PC-9 (cell line): ENCODE measurements around the gene MYOM1. TPM values are rescaled to one million over a fixed set of nuclear protein-coding genes. Genes with fewer than 3 reads are reported as not detected.

Experiments
- BruUV-seq: library from RNA; stranded (reverse); fragments of 400-500 nt; replicated peaks from 2 replicates; lab custom pipeline; 2021; lab: Mats Ljungman, UMichigan
- CTCF ChIA-PET: fragments of 300-600 bp; sonication (Branson Sonifier 250); formaldehyde crosslinking; loops from one replicate; lab custom pipeline; 2022; ENCODE audit warnings: antibody characterized with exemption; lab: Charles Lee
- POLR2A ChIA-PET: fragments of 300-600 bp; sonication (Branson Sonifier 250); formaldehyde crosslinking; loops from one replicate; lab custom pipeline; 2022; ENCODE audit warnings: antibody characterized with exemption; ENCODE audit not compliant: unreplicated experiment; lab: Charles Lee
- DNase-seq, 2 experiments: peaks; one replicate each; pipeline versions ENCODE4 v3.0.0 to v3.0.0-alpha.2; 2015 to 2022; ENCODE audit warnings: mixed read lengths in 1 of 2
- H2AFZ ChIP-seq: fragments of 200-600 bp; sonication (generic); 2 replicates; pipeline ENCODE4 v1.8.1; 2017; ENCODE audit warnings: antibody characterized with exemption
- H3F3A ChIP-seq: fragments of 200-600 bp; sonication (generic); 2 replicates; pipeline ENCODE4 v1.8.1; 2017; ENCODE audit warnings: antibody characterized with exemption, mild to moderate bottlenecking, low read depth; ENCODE audit not compliant: insufficient read depth
- H3K27ac ChIP-seq: fragments of 200-600 bp; sonication (generic); 2 replicates; pipeline ENCODE4 v1.6.1; 2016; ENCODE audit warnings: mixed run types
- H3K27me3 ChIP-seq: fragments of 200-600 bp; sonication (generic); 2 replicates; pipeline ENCODE4 v1.6.1; 2016; ENCODE audit warnings: low read depth, mixed run types; ENCODE audit not compliant: insufficient read depth
- H3K36me3 ChIP-seq: fragments of 200-600 bp; sonication (generic); 2 replicates; pipeline ENCODE4 v1.6.1; 2016; ENCODE audit warnings: low read depth, mixed run types
- H3K4me1 ChIP-seq: fragments of 200-600 bp; sonication (generic); replicated peaks from 2 replicates; pipeline ENCODE4 v1.6.1; 2016; ENCODE audit warnings: mixed run types; ENCODE audit not compliant: insufficient read depth
- H3K4me2 ChIP-seq: fragments of 200-600 bp; sonication (generic); 2 replicates; pipeline ENCODE4 v1.6.1; 2017; ENCODE audit warnings: mixed run types
- H3K4me3 ChIP-seq: fragments of 200-600 bp; sonication (generic); 2 replicates; pipeline ENCODE4 v1.6.1; 2016; ENCODE audit warnings: mixed run types
- H3K79me2 ChIP-seq: fragments of 200-600 bp; sonication (generic); 2 replicates; pipeline ENCODE4 v1.6.1; 2017; ENCODE audit warnings: low read depth, mixed run types
- H3K9me2 ChIP-seq: fragments of 200-600 bp; sonication (generic); 2 replicates; pipeline ENCODE4 v1.8.1; 2017; ENCODE audit warnings: mild to moderate bottlenecking; ENCODE audit not compliant: insufficient read depth
- H3K9me3 ChIP-seq: fragments of 200-600 bp; sonication (generic); 2 replicates; pipeline ENCODE4 v1.8.1; 2016; ENCODE audit warnings: low read depth; ENCODE audit not compliant: insufficient read depth
- H4K20me1 ChIP-seq: fragments of 200-600 bp; sonication (generic); 2 replicates; pipeline ENCODE4 v1.8.1; 2017; ENCODE audit not compliant: insufficient read depth
- CTCF ChIP-seq: fragments of 200-600 bp; sonication (generic); conservative IDR thresholded peaks from 2 replicates; pipeline ENCODE4 v1.6.1; 2017; ENCODE audit warnings: mixed run types, antibody characterized with exemption, mild to moderate bottlenecking, moderate library complexity
- EZH2 ChIP-seq: fragments of 200-600 bp; sonication (generic); IDR thresholded peaks from 2 replicates; pipeline ENCODE4 v1.8.0; 2017; ENCODE audit warnings: antibody characterized with exemption, low read depth
- intact Hi-C: fragments of 100-400 bp; cut with micrococcal nuclease; formaldehyde crosslinking; loops from one replicate; pipeline ENCODE4 v1.10.0; 2022; ENCODE audit not compliant: unreplicated experiment
- total RNA-seq: library from RNA; stranded (reverse); gene quantifications from 2 replicates; pipeline ENCODE4 v1.2.3, GENCODE V29; 2021

The MYOM1 gene
- total RNA-seq, 1 experiment from 2014 or later = 1.3 TPM

DNA sequence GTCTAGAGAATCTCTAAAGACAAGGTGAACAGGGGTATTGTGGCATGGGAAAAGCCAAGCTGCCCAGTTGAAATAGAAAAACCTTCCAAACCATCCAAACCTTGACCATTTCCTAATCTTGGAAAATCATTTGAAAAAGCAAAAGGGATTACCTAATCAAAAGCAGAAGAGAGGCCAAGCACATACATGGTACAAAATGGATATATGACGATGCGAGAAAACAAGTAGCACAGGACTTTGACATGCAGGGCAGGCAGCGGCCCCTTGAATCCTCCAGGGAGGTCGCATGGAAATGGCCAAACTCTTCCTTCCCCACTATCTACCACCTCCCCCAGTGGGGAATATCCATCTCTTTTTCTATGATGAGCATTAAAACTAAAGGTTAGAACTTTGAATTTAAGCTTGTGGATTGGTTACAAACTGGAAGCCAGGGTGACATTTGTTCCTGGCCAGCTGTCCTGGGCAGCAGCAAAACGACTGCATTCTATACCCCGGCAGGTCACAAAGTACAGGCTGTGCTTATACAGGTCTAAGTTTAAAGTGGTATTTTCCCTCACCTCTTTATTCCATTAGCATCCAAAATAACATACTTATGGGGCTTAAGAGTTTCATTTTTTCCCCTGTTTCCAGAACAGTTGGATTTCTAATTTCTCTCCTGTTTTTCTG is 24.7 kb downstream of the MYOM1 start:
- H3K79me2 ChIP-seq = no peaks in the 10 kb centered on the region
- TF ChIP-seq CTCF = no peak
- TF ChIP-seq EZH2 = no peak
- POLR2A ChIA-PET = interaction anchor here (0.5 to 0.6 kb wide), 2 partner anchors 419 to 608 kb away, joined by 3 to 4 read pairs; no protein-coding TSS in a partner anchor
- intact Hi-C loops = no loop called here
- BruUV-seq = no TSS peak
- no peaks in the 10 kb centered on the region for H3K36me3 ChIP-seq
- no peaks in the 10 kb centered on the region for H3K27me3 ChIP-seq
- no peak for DNase-seq
- H3K9me3 ChIP-seq = no peaks in the 10 kb centered on the region
- CTCF ChIA-PET = interaction anchor here (0.6 kb wide), 1 partner anchor 18 kb away, joined by 3 read pairs; no protein-coding TSS in a partner anchor
- no peaks in the 10 kb centered on the region for H3K4me1 ChIP-seq
- H3K4me2 ChIP-seq = no peak overlapping the region
- no peak overlapping the region for H3K4me3 ChIP-seq
- no peak overlapping the region for H3K27ac ChIP-seq
- no peaks in the 10 kb centered on the region for H3F3A ChIP-seq
- no peaks in the 10 kb centered on the region for H3K9me2 ChIP-seq
- H4K20me1 ChIP-seq = no peaks in the 10 kb centered on the region
- no peak overlapping the region for H2AFZ ChIP-seq

GRCh38 chr18:3193331-3193730 is 26.4 kb downstream of the MYOM1 start:
- no peaks in the 10 kb centered on the region for H3K27me3 ChIP-seq
- no peaks in the 10 kb centered on the region for H4K20me1 ChIP-seq
- ChIA-PET POLR2A (no interaction called here), CTCF (no interaction called here)
- intact Hi-C loops = no loop called here
- H3K4me3 ChIP-seq = no peak overlapping the region
- no peak for DNase-seq
- H3K4me2 ChIP-seq = no peak overlapping the region
- H3F3A ChIP-seq = no peaks in the 10 kb centered on the region
- H3K4me1 ChIP-seq = no peaks in the 10 kb centered on the region
- H3K36me3 ChIP-seq = no peaks in the 10 kb centered on the region
- TF ChIP-seq CTCF (no peak), EZH2 (no peak)
- H3K9me2 ChIP-seq = no peaks in the 10 kb centered on the region
- H3K9me3 ChIP-seq = no peaks in the 10 kb centered on the region
- no peak overlapping the region for H3K27ac ChIP-seq
- H3K79me2 ChIP-seq = no peaks in the 10 kb centered on the region
- H2AFZ ChIP-seq = no peak overlapping the region
- no TSS peak for BruUV-seq

DNA sequence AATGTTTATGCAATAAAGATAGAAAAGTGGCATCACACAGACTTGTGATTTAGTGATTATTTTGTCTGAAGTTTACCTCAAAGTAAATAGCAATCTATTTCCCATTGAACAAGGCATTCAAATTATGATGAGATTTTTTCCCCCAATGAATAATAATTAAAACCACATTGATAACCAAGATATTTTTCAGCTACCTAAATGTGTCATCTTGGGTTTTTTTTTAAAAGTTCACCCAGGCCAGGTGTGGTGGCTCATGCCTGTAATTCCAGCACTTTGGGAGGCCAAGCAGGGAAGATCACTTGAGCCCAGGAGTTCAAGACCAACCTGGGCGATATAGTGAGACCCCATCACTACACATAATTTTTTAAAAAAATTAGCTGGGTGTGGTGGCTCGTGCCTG is 27.0 kb downstream of the MYOM1 start:
- H2AFZ ChIP-seq = no peak overlapping the region
- intact Hi-C loops = no loop called here
- H3K9me3 ChIP-seq = no peaks in the 10 kb centered on the region
- TF ChIP-seq EZH2 = no peak
- TF ChIP-seq CTCF = no peak
- H3K4me2 ChIP-seq = no peak overlapping the region
- DNase-seq = no peak
- no peaks in the 10 kb centered on the region for H3K27me3 ChIP-seq
- no peaks in the 10 kb centered on the region for H3K79me2 ChIP-seq
- no peaks in the 10 kb centered on the region for H3K9me2 ChIP-seq
- H4K20me1 ChIP-seq = no peaks in the 10 kb centered on the region
- H3K4me3 ChIP-seq = no peak overlapping the region
- no peak overlapping the region for H3K27ac ChIP-seq
- ChIA-PET CTCF (no interaction called here), POLR2A (no interaction called here)
- no peaks in the 10 kb centered on the region for H3K4me1 ChIP-seq
- no peaks in the 10 kb centered on the region for H3K36me3 ChIP-seq
- no peaks in the 10 kb centered on the region for H3F3A ChIP-seq
- BruUV-seq = no TSS peak
